ENCODE results near the gene CUL4A.

The CUL4A gene

DNA sequence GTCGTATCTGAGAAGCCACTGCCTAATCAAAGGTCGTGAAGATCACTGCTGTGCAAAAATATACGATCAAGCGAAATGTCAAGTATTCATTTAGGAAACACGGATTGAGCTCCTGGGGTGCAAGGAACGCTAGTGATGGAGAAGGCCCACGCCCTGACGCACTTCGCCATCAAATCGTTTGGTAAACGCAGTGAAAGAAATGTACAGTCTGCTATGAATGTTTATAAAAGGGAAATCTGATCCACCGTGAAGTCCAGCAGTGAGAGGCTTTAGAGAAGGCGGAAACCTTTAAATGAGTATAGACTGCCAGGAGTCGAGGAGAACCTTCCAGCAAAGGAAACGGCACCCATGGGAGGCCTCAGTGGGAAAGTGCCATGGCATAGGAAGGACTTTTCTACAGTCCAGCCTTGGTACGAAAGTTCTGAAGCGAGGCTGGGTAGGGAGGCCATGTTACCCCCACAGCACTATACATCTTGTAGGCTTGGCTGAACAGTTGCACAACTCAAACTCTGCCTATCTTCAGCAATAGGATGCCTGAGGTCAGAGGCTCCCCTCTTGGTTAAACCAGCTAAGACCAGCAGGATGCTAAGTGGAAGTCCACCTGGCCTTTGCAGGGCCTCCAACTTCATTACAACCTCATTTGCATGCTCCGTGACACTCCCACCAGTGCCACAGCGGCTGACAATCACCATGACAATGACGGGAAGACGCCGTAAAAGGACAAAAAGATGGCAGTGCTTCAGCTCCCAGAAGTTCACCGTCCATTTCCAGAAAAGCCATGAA is 21.3 kb upstream of the CUL4A start:
- Histone ChIP-seq H3K27ac (ENCODE audit: poor library complexity, severe bottlenecking) (peak overlapping the region; percentile 78), H3K9me3 (ENCODE audit: severe bottlenecking) (no peaks in the 10 kb centered on the region), H3K27me3 (ENCODE audit: insufficient read depth, poor library complexity, severe bottlenecking) (no peaks in the 10 kb centered on the region), H3K4me1 (ENCODE audit: insufficient read depth, poor library complexity, severe bottlenecking) (peaks cover 20% of the 10 kb centered on the region), H3K4me3 (ENCODE audit: severe bottlenecking) (no peak overlapping the region), H3K36me3 (ENCODE audit: low read depth) (peaks cover 89% of the 10 kb centered on the region)
- TF ChIP-seq, protein P1, sequence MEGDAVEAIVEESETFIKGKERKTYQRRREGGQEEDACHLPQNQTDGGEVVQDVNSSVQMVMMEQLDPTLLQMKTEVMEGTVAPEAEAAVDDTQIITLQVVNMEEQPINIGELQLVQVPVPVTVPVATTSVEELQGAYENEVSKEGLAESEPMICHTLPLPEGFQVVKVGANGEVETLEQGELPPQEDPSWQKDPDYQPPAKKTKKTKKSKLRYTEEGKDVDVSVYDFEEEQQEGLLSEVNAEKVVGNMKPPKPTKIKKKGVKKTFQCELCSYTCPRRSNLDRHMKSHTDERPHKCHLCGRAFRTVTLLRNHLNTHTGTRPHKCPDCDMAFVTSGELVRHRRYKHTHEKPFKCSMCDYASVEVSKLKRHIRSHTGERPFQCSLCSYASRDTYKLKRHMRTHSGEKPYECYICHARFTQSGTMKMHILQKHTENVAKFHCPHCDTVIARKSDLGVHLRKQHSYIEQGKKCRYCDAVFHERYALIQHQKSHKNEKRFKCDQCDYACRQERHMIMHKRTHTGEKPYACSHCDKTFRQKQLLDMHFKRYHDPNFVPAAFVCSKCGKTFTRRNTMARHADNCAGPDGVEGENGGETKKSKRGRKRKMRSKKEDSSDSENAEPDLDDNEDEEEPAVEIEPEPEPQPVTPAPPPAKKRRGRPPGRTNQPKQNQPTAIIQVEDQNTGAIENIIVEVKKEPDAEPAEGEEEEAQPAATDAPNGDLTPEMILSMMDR (IDR thresholded peaks at IDR 0.05; ENCODE audit: poor library complexity, severe bottlenecking): no peak
- no peak for DNase-seq (ENCODE audit: low spot score)
- ATAC-seq (ENCODE audit: low read depth): no peak

DNA sequence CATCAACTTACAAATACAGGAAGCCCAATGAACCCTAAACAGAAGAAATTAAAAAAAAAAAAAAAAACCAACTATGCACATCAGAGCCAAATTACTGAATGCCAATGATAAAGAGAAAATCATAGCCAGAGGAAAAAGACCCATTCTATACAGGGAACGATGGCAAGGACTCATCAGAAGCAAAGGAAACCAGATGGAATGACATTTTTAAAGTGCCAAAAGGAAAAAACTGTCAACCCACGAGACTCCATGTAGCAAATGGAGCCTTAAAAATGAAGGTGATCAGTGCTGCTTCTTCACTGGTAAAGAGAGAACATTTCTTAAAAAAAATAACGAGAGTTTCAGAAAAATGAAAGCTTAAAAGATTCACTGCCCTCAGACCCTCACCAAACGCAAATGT is 19.2 kb upstream of the CUL4A start:
- TF ChIP-seq, protein P1 (IDR thresholded peaks at IDR 0.05; ENCODE audit: poor library complexity, severe bottlenecking): no peak
- Histone ChIP-seq H3K27me3 (ENCODE audit: insufficient read depth, poor library complexity, severe bottlenecking) (no peaks in the 10 kb centered on the region), H3K4me3 (ENCODE audit: severe bottlenecking) (no peak overlapping the region), H3K4me1 (ENCODE audit: insufficient read depth, poor library complexity, severe bottlenecking) (peaks cover 24% of the 10 kb centered on the region), H3K27ac (ENCODE audit: poor library complexity, severe bottlenecking) (no peak overlapping the region), H3K36me3 (ENCODE audit: low read depth) (peaks cover 89% of the 10 kb centered on the region), H3K9me3 (ENCODE audit: severe bottlenecking) (no peaks in the 10 kb centered on the region)
- ATAC-seq (ENCODE audit: low read depth) (no peak), DNase-seq (ENCODE audit: low spot score) (no peak)

DNA sequence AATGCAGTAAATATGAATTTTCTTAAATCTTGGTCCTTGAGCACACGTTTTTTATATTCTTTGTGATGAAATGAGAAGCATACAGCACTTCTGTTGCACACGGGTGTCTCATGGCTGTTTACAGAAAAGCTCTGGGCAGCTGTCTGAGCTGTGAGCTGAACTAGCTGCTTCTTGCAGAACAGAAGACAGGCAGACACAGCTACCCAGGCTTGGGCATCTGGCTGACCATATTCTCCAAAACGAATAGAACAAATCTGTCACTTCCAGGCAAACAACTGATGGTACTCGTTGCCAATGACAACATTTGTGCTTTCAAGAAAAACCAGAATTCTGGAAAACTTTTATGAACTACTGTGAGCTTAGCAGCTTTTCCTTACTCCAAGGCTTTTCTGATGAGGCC is 17.1 kb upstream of the CUL4A start:
- no peak for ATAC-seq (ENCODE audit: low read depth)
- TF ChIP-seq, protein P1 (IDR thresholded peaks at IDR 0.05; ENCODE audit: poor library complexity, severe bottlenecking): no peak
- Histone ChIP-seq H3K27me3 (ENCODE audit: insufficient read depth, poor library complexity, severe bottlenecking) (no peaks in the 10 kb centered on the region), H3K36me3 (ENCODE audit: low read depth) (peaks cover 92% of the 10 kb centered on the region), H3K27ac (ENCODE audit: poor library complexity, severe bottlenecking) (no peak overlapping the region), H3K9me3 (ENCODE audit: severe bottlenecking) (no peaks in the 10 kb centered on the region), H3K4me1 (ENCODE audit: insufficient read depth, poor library complexity, severe bottlenecking) (peaks cover 18% of the 10 kb centered on the region), H3K4me3 (ENCODE audit: severe bottlenecking) (no peak overlapping the region)
- no peak for DNase-seq (ENCODE audit: low spot score)

DNA sequence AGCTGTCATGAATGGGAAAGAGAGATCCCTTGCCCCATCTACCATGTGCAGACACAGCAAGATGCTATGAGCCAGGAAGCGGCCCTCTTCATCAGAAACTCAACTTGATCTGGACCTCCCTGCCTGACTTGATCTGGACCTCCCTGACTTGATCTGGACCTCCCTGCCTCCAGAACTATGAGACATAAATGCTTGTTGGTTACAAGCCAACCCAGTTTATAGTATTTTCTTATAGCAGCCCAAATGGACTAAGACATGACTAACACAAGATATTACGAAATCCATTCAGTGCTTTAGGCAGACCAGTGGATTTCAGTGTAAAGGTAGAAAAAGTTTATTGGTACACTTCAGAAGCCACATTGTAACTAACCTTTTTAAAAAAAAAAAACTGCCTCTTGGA is 16.5 kb upstream of the CUL4A start:
- ATAC-seq (ENCODE audit: low read depth) (peak; percentile 74), DNase-seq (ENCODE audit: low spot score) (no peak)
- Histone ChIP-seq H3K27me3 (ENCODE audit: insufficient read depth, poor library complexity, severe bottlenecking) (no peaks in the 10 kb centered on the region), H3K27ac (ENCODE audit: poor library complexity, severe bottlenecking) (peak overlapping the region; percentile 27), H3K4me1 (ENCODE audit: insufficient read depth, poor library complexity, severe bottlenecking) (peaks cover 13% of the 10 kb centered on the region), H3K9me3 (ENCODE audit: severe bottlenecking) (no peaks in the 10 kb centered on the region), H3K36me3 (ENCODE audit: low read depth) (peaks cover 95% of the 10 kb centered on the region), H3K4me3 (ENCODE audit: severe bottlenecking) (no peak overlapping the region)
- TF ChIP-seq, protein P1 (IDR thresholded peaks at IDR 0.05; ENCODE audit: poor library complexity, severe bottlenecking): no peak

DNA sequence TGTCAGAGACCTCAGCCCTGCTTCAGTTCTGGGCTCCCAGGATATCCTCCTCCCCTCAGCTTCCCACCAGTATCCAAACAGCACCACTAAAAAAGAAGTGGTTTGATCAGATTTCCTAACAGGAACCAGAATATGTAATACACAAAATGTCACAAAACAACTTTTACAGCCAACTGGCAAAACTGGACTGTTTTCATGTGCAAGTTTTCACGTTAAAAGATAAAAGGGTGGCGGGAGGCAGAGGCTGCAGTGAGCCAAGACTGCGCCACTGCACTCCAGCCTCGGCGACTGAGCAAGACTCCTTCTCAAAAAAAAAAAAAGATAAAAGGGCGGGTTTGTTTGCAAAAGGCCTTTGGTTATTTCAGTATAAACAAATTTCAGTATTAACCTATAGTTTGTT is 14.1 kb upstream of the CUL4A start:
- no peaks in the 10 kb centered on the region for H3K9me3 ChIP-seq (ENCODE audit: severe bottlenecking)
- ATAC-seq (ENCODE audit: low read depth): no peak
- H3K4me1 ChIP-seq (ENCODE audit: insufficient read depth, poor library complexity, severe bottlenecking): peaks cover 8% of the 10 kb centered on the region
- H3K27me3 ChIP-seq (ENCODE audit: insufficient read depth, poor library complexity, severe bottlenecking): no peaks in the 10 kb centered on the region
- peaks cover 95% of the 10 kb centered on the region for H3K36me3 ChIP-seq (ENCODE audit: low read depth)
- H3K4me3 ChIP-seq (ENCODE audit: severe bottlenecking): no peak overlapping the region
- no peak for DNase-seq (ENCODE audit: low spot score)
- TF ChIP-seq, protein P1 (IDR thresholded peaks at IDR 0.05; ENCODE audit: poor library complexity, severe bottlenecking): no peak
- no peak overlapping the region for H3K27ac ChIP-seq (ENCODE audit: poor library complexity, severe bottlenecking)
